HFFc6 (cell line): ENCODE results near the gene MTCL1. TPM values are rescaled to one million over a fixed set of nuclear protein-coding genes. Genes with fewer than 3 reads are reported as not detected.

Source experiments
- DNase-seq: peaks from one replicate; pipeline ENCODE4 v3.0.0-alpha.2; 2018
- H3K27ac Mint-ChIP-seq: 2 replicates; pipeline ENCODE4 v1.8.0; 2020; ENCODE audit warnings: mild to moderate bottlenecking, mixed read lengths
- H3K27me3 Mint-ChIP-seq: 2 replicates; pipeline ENCODE4 v1.8.0; 2021; ENCODE audit warnings: mild to moderate bottlenecking, moderate library complexity, mixed read lengths; ENCODE audit not compliant: insufficient read depth
- H3K36me3 Mint-ChIP-seq: 2 replicates; pipeline ENCODE4 v1.8.0; 2021; ENCODE audit warnings: low read depth, mixed read lengths
- H3K4me1 Mint-ChIP-seq: 2 replicates; pipeline ENCODE4 v1.8.0; 2020; ENCODE audit warnings: low read depth, mixed read lengths
- H3K4me3 Mint-ChIP-seq: 2 replicates; pipeline ENCODE4 v1.8.0; 2020; ENCODE audit warnings: mild to moderate bottlenecking, moderate library complexity, mixed read lengths
- H3K9me3 Mint-ChIP-seq: 2 replicates; pipeline ENCODE4 v1.8.0; 2020; ENCODE audit warnings: mild to moderate bottlenecking, mixed read lengths
- CTCF ChIP-seq: fragments of 200-600 bp; sonication (generic); IDR thresholded peaks from 2 replicates; pipeline ENCODE4 v1.5.0; 2021; ENCODE audit warnings: antibody characterized with exemption, mild to moderate bottlenecking
- total RNA-seq, 6 experiments: library from RNA; stranded (reverse); fragmentation: NEBNext Ultra II Directional; extraction: Animal tissue kit (Norgen Biotek cat#: 25700); gene quantifications; 2 replicates in 1 of 6; 3 replicates in 5 of 6; pipeline ENCODE4 v1.2.3, GENCODE V29; 2021

Gene MTCL1
- total RNA-seq, 6 experiments from 2014 or later, result 47.2 to 59.7 (median 55.3) TPM

DNA sequence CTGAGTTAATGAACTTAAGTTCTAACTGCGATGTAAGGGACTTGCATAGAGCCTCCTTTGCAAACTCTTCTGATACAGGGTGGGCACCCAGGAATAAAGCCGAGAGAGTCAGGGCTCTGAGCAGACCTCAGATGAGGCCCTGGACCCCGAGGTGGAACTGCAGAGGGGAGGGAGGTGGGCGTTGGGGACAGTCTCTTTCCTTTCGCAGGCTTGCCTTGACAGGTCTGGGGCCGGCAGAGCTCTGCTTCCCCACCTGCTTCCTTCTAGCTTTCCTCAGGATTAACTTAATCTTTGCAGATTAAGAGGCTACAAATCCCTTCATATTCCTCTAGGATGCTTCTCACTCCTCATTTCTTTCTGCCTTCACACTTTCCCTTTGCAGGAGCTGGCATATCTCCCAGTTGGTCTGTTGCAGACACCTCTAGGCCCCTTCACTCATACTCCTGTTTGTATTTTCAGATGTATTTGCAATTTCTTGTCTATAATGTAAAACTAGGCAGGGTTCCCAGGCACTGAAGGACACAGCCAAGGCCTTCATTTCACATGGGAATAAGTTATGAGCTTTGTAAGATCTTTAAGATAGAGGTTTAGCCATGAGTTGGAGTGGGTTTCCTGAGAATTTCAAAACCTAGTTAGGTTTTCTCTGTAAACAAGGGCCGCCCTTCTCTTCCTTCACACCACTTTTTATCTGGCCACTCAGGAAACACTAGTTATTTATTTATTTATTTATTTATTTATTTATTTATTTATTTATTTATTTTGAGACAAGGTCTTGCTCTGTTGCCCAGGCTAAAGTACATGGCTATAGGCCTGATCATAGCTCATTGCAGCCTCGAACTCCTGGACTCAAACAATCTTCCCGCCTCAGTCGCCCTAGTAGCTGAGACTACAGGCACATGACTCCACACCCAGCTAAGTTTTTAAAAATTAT lies 70.9 kb downstream of the MTCL1 start:
- no peak for TF ChIP-seq CTCF
- Mint-ChIP-seq H3K4me3 (no peak overlapping the region), H3K27me3 (no peaks in the 10 kb centered on the region; the same call in 1 of the 2 replicates), H3K27ac (no peak overlapping the region), H3K9me3 (no peaks in the 10 kb centered on the region), H3K4me1 (peaks cover 14% of the 10 kb centered on the region; the same call in 1 of the 2 replicates), H3K36me3 (peaks cover 31% of the 10 kb centered on the region)
- DNase-seq, result no peak

GRCh38 chr18:8777846-8778245 lies 72.5 kb downstream of the MTCL1 start:
- no peak for DNase-seq
- H3K4me1 Mint-ChIP-seq, result peaks cover 14% of the 10 kb centered on the region; the same call in 1 of the 2 replicates
- H3K27me3 Mint-ChIP-seq, result peaks cover 4% of the 10 kb centered on the region; the same call in 1 of the 2 replicates
- H3K4me3 Mint-ChIP-seq, result no peak overlapping the region
- no peak for TF ChIP-seq CTCF
- H3K36me3 Mint-ChIP-seq, result peaks cover 45% of the 10 kb centered on the region
- no peak overlapping the region for H3K27ac Mint-ChIP-seq
- no peaks in the 10 kb centered on the region for H3K9me3 Mint-ChIP-seq

DNA sequence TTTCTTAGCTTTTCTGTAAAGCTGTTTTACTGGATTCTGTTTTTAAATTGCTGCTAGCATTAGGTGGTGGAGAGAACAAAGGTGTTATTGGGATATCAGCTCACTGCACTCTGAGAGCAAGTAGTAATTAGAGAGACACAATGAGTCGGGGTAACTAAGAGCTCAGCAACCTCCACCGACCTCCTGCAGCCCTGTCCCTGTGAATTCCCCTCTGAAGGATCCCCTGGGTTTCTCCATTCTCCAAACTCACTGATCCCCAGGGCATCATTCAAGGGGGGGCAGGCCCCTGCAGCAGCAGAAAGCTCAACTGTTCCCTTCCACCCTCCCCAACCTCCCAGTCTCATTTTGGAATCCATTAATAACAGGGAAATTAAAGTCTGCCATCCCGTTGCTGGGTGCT lies 73.0 kb downstream of the MTCL1 start:
- no peaks in the 10 kb centered on the region for H3K9me3 Mint-ChIP-seq
- H3K27ac Mint-ChIP-seq, result no peak overlapping the region; the same call in 1 of the 2 replicates
- H3K4me3 Mint-ChIP-seq, result no peak overlapping the region
- H3K4me1 Mint-ChIP-seq, result peaks cover 12% of the 10 kb centered on the region; the same call in 1 of the 2 replicates
- DNase-seq, result no peak
- H3K27me3 Mint-ChIP-seq, result peaks cover 4% of the 10 kb centered on the region; the same call in 1 of the 2 replicates
- peaks cover 47% of the 10 kb centered on the region for H3K36me3 Mint-ChIP-seq
- no peak for TF ChIP-seq CTCF

DNA sequence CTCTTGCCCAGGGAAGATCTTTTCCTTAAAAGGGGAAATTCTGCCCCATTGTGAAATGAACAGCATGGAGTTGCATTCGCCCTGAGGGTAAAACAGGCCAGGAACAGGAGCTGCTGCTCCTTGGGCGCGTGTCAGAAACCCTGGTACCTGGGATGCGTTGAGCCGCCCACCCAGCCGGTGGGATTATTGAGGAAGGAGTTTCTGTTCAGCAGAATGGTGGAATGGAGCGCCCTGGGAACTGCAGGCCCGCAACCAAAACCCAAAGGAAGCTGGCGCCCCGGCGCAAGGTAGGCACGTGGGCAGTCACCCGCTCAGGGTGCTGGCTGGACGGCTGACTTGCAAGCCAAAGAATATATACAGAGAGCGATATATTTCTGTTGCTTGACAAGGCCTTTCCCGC lies 73.5 kb downstream of the MTCL1 start:
- no peak for DNase-seq
- peaks cover 4% of the 10 kb centered on the region; the same call in 1 of the 2 replicates for H3K27me3 Mint-ChIP-seq
- peaks cover 45% of the 10 kb centered on the region for H3K36me3 Mint-ChIP-seq
- TF ChIP-seq CTCF, result no peak
- peaks cover 7% of the 10 kb centered on the region; the same call in 1 of the 2 replicates for H3K4me1 Mint-ChIP-seq
- H3K4me3 Mint-ChIP-seq, result no peak overlapping the region
- no peaks in the 10 kb centered on the region for H3K9me3 Mint-ChIP-seq
- H3K27ac Mint-ChIP-seq, result no peak overlapping the region; the same call in 1 of the 2 replicates

DNA sequence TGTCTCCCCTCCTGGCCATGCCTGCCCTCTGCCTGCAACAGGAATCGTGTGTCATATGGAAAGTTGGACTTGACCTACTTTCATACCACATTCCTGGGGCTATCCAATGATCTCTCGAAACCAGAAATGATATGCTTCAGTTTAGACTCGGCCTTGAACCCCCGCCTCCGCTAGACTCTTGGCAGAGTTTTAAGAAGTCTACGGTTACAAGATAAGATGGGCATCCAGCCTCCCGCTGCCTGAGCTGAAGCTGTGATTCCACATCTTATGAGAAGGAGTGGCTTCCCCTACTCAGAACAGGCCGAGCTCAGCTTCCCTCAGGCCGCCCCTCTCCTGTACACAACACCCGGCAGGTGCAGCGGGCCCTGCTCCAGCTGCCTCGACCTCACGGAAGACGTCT lies 73.9 kb downstream of the MTCL1 start:
- DNase-seq, result no peak

More for the DNA sequence above, 73.9 kb downstream of the MTCL1 start:
- Mint-ChIP-seq H3K36me3 (peaks cover 43% of the 10 kb centered on the region), H3K4me1 (peaks cover 3% of the 10 kb centered on the region; the same call in 1 of the 2 replicates), H3K4me3 (no peak overlapping the region), H3K27ac (peak overlapping the region; percentile 2; the same call in 1 of the 2 replicates), H3K27me3 (peaks cover 4% of the 10 kb centered on the region; the same call in 1 of the 2 replicates), H3K9me3 (no peaks in the 10 kb centered on the region)
- no peak for TF ChIP-seq CTCF
